A549 treated with GW870086 at 1 μM for 4 hours (cell line): Measurements from ENCODE around the gene MRPL38. TPM values are rescaled to one million over a fixed set of nuclear protein-coding genes. Genes with fewer than 3 reads are reported as not detected.

ENCODE experiments used
- total RNA-seq: library from RNA; stranded (reverse); fragments of 200-300 nt; extraction: Qiagen RNA extraction; gene quantifications from 5 replicates; pipeline ENCODE4 v1.2.3, GENCODE V29; 2022; ENCODE audit warnings: low read depth

Gene MRPL38
- total RNA-seq: 88.0 to 126 TPM (median 118 TPM) in 5 replicates

DNA sequence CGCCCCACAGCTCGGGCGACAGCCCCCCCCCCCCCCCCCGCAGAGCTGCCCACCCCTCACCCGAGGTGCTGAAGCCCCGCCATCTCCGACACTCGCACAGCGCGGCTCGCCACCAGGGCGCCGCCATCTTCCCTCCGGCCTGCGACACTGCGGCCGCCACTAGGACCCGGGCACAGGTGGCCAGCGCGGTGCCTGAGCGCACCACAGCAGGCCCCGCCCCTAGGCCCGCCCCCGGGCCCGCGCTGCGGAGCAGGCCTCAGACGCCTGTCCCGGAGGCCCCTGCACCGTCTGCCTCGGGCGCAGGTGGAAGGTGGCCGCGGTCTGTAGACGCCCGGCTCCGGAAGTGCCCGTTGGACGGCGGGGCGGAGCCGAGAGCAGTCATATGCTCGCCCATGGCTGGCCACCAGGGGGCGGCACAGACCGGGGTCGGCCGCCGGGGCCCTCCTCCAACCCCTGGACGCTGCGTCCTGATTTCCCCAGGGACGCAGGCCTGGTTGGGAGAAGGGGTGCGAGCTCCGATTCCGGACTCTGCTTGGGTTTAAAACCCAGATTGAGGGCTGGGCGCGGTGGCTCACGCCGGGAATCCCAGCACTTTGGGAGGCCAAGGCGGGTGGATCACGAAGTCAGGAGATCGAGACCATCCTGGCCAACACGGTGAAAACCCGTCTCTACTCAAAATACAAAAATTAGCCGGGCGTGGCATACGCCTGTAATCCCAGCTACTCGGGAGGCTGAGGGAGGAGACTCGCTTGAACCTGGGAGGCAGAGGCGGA is at the start of gene MRPL38:
MRPL38 (minus strand) TSS at position 136 of the 773 bp plus-strand sequence; CDS start at position 127, 9 bp downstream.

DNA sequence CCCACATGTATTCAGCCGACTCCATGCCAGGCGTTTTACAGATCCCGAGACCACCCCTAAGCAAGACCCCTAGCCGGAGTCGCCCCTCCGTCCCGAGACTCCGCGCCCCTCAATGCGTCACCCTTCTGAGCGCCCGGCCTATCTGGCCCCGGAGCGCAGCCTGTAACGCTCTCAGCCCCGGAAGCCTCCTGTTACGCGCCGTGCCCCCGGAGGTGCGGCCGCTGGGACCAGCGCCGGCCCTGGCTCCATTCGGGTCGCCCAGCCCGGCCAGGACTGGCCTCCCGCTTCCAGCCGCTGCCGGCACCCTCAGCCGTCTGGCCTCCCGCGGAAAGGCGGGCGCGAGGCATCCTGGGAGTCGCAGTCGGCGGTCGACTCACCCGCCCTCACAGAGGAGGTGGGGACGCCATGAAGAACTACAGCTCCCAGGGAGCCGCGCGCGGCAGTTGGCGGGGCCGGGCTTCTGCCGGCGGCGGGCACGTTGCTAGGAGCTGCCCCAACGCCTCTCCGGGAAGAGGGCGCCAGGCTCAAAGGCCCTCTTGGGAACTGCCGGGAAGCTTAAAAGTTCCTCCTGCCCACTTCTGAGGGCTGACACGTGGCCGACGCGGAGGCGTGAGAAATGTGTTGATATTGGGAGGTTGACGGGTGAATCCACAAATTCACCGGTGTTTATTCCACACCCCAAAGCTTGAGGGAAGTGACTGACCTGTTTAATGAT is 36.2 kb upstream of the MRPL38 start, which contains the start of gene FBF1:
FBF1 (minus strand) TSS at position 316 of the 715 bp plus-strand sequence. CDS start 2,893 bp downstream, outside the sequence.

DNA sequence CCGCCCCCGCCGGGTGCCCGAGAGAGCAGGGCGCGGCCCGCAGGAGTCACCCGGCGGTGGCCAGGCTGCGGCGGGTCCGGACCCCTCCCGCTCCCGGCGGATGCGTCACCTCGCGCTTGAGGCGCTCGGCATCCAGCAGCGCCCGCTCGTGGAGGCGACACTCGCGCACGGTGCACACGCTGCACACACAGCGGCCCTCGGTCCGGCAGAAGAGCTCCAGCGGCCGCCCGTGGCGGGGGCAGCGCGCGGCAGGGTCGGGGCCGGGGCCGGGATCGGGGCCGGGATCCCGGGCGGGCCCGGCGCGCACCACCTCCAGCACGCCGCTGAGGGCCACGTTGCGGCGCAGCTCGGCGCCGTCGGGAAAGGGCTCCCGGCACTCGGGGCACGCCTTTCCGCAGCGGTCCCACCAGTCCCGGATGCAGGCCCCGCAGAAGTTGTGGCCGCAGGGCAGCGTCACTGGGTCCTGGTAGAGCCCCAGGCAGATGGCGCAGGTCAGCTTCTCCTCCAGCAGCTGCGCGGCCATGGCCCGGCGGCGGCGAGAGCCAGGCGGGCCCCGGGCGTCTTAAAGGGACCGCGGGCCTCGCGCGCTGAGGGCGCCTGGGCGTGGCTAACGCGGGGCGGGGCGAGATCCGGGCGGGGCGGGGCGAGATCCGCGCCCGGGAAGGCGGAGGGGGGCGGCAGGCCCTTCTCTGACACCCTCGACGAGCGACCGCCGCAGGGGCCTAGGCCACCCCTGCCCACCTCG is 8.1 kb downstream of the MRPL38 start, which contains the start of gene TRIM65:
TRIM65 (minus strand) TSS at position 537 of the 745 bp plus-strand sequence; CDS start at position 523, 14 bp downstream.

DNA sequence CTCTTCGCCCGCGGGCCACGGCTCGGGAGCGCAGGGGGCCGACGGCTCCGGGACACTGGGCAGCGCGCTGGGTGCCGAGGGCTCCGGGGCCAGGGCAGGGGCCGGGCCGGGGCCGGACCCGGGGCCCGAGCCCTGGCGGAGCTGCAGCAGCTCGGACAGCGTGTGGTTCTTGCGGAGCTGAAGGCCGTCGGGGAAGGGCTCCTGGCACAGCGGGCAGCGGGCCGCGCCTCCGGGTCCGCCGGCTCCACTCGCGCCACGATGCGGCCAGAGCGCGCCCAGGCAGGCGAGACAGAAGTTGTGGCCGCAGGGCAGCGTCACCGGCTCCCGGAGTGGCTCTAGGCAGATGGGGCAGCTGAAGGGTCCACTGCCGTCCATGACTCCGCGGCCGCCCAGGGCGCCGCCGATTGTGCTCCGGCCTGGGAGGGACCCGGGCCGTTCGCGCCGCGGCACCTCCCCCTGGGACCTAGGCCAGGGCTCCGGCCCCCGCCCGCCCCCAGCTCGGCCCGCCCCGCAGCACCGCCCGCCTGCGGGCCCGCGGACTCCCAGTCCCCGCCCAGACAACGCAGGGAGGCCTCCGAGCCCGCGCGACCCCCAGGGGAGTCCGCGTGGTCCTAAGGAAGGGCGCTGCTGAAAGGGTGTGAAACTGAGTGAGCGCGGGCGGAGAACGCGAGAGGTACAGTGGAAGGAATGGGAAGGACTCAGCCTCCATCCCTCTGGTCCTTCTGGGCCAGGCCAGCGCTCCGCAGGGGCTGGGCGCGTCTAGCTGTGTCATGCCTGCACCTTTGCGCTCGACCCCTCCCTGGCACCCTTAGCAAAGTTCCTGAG is 26.3 kb downstream of the MRPL38 start, which contains the start of gene TRIM47:
TRIM47 (minus strand) TSS at position 408 of the 825 bp plus-strand sequence; CDS start at position 375, 33 bp downstream.

DNA sequence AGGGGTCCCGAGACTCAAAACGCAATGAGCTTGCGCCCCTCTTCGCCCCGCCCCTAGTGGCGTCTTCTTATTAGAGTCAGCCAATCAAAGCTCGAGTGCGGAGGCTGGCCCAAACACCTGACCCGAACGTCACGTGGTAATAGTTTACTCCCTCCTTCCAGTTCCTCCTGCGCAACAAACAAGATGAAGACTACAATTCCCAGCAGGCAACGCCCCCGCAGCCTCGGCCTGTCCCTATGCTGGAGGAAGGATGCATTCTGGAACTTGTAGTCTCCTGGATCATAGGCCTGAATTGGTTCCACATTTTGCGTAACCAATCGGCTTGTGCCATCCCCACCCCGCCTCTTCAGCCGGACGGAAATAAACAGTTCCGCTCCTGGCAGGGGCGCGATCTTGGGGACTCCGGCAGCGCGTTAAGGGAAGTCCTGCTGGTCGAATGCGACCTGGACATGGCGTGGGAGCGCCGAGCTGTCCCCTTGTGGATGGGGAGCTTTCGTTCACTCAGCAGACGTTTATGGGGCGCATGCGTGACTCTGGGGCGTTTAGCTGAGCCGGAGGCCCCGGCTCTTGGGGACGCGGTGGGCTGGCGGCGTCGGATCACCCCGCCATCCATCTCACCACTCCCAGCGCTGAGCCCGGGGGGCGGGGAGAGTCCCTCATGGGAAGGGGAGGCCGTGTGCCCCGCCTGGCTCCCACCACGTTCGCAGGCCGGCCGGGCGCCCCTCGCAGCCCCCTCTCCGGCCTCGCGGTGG is 49.2 kb downstream of the MRPL38 start, which contains the start of gene WBP2:
WBP2 (minus strand) TSS at position 26 of the 752 bp plus-strand sequence. CDS start 38 bp downstream, outside the sequence.

Other genes with a start within 250 kb of the MRPL38 start
- 21.9 to 29.3 TPM (median 29.2 TPM) in 5 replicates for gene RECQL5, start 237.7 kb downstream of the MRPL38 start, total RNA-seq
- gene SAP30BP, start 237.5 kb downstream of the MRPL38 start, total RNA-seq: 113 to 128 TPM (median 120 TPM) in 5 replicates
- gene ITGB4, start 183.4 kb downstream of the MRPL38 start, total RNA-seq: 74.8 to 94.7 TPM (median 80.4 TPM) in 5 replicates
- gene GALK1, start 139.7 kb downstream of the MRPL38 start, total RNA-seq: 56.7 to 84.6 TPM (median 80.2 TPM) in 5 replicates
- 25.8 to 33.0 TPM (median 30.3 TPM) in 5 replicates for gene UNK, start 120.1 kb downstream of the MRPL38 start, total RNA-seq
- gene UNC13D, start 60.5 kb downstream of the MRPL38 start, total RNA-seq: 3.3 to 7.1 TPM (median 6.1 TPM) in 5 replicates
- gene WBP2, start 49.5 kb downstream of the MRPL38 start, total RNA-seq: 83.3 to 93.3 TPM (median 89.9 TPM) in 5 replicates
- 126 to 197 TPM (median 175 TPM) in 5 replicates for gene TRIM47, start 26.3 kb downstream of the MRPL38 start, total RNA-seq
- 26.4 to 39.7 TPM (median 36.3 TPM) in 5 replicates for gene TRIM65, start 7.9 kb downstream of the MRPL38 start, total RNA-seq
- 5.6 to 8.5 TPM (median 7.9 TPM) in 5 replicates for gene FBF1, start 36.2 kb upstream of the MRPL38 start, total RNA-seq
- 13.0 to 19.0 TPM (median 16.8 TPM) in 5 replicates for gene ACOX1, start 74.3 kb upstream of the MRPL38 start, total RNA-seq
- 21.9 to 28.6 TPM (median 25.3 TPM) in 5 replicates for gene TEN1, start 74.4 kb upstream of the MRPL38 start, total RNA-seq
- 3.9 to 5.6 TPM (median 4.8 TPM) in 5 replicates for gene CDK3, start 96.0 kb upstream of the MRPL38 start, total RNA-seq
- 15.6 to 19.5 TPM (median 17.9 TPM) in 5 replicates for gene EVPL, start 122.4 kb upstream of the MRPL38 start, total RNA-seq
- 74.9 to 86.3 TPM (median 82.9 TPM) in 5 replicates for gene SRP68, start 167.6 kb upstream of the MRPL38 start, total RNA-seq
- 0.47 to 1.9 TPM (median 1.6 TPM) in 5 replicates for gene GALR2, start 169.9 kb upstream of the MRPL38 start, total RNA-seq
- gene ZACN, start 174.3 kb upstream of the MRPL38 start, total RNA-seq: 0.18 to 0.50 TPM (median 0.40 TPM) in 5 replicates
- gene EXOC7, start 198.9 kb upstream of the MRPL38 start, total RNA-seq: 52.4 to 73.1 TPM (median 62.5 TPM) in 5 replicates
- 0.34 to 0.76 TPM (median 0.55 TPM) in 5 replicates for gene FOXJ1, start 236.4 kb upstream of the MRPL38 start, total RNA-seq